GM23248 (cell line): ENCODE measurements around the gene RERE. TPM values are rescaled to one million over a fixed set of nuclear protein-coding genes. Genes with fewer than 3 reads are reported as not detected.
A peak's percentile ranks its signal among the peaks of the same experiment; 100 is the strongest.
"Not testable (repeated sequence)": the region's sequence is repeated elsewhere in the genome, so short reads cannot be mapped to it uniquely, and the experiment has no call there.

ENCODE experiments used
- DNase-seq: peaks from one replicate; pipeline ENCODE4 v3.0.0-alpha.2; 2015
- H2AFZ ChIP-seq: fragments of 200-600 bp; sonication (generic); 2 replicates; pipeline ENCODE4 v1.6.1; 2016; ENCODE audit warnings: antibody characterized with exemption
- H3F3A ChIP-seq: fragments of 200-600 bp; sonication (generic); 2 replicates; pipeline ENCODE4 v1.6.1; 2016; ENCODE audit warnings: mild to moderate bottlenecking, antibody characterized with exemption, mixed run types; ENCODE audit not compliant: insufficient read depth
- H3K27ac ChIP-seq: fragments of 200-600 bp; sonication (generic); 2 replicates; pipeline ENCODE4 v1.5.1; 2016; ENCODE audit warnings: mild to moderate bottlenecking
- H3K27me3 ChIP-seq: fragments of 200-600 bp; sonication (generic); replicated peaks from 2 replicates; pipeline ENCODE4 v1.6.1; 2016; ENCODE audit warnings: mild to moderate bottlenecking; ENCODE audit not compliant: insufficient read depth
- H3K36me3 ChIP-seq: fragments of 200-600 bp; sonication (generic); 2 replicates; pipeline ENCODE4 v1.6.1; 2016; ENCODE audit warnings: low read depth, mild to moderate bottlenecking
- H3K4me1 ChIP-seq: fragments of 200-600 bp; sonication (generic); 2 replicates; pipeline ENCODE4 v1.6.1; 2016; ENCODE audit warnings: mild to moderate bottlenecking; ENCODE audit not compliant: insufficient read depth
- H3K4me2 ChIP-seq: fragments of 200-600 bp; sonication (generic); one replicate; pipeline ENCODE4 v1.6.1; 2016; ENCODE audit warnings: mild to moderate bottlenecking; ENCODE audit not compliant: unreplicated experiment
- H3K4me3 ChIP-seq: fragments of 200-600 bp; sonication (generic); 2 replicates; pipeline ENCODE4 v1.5.1; 2016; ENCODE audit warnings: mild to moderate bottlenecking
- H3K79me2 ChIP-seq: fragments of 200-600 bp; sonication (generic); 2 replicates; pipeline ENCODE4 v1.6.1; 2016; ENCODE audit warnings: mild to moderate bottlenecking; ENCODE audit not compliant: insufficient read depth
- H3K9ac ChIP-seq: fragments of 200-600 bp; sonication (generic); 2 replicates; pipeline ENCODE4 v1.6.1; 2016; ENCODE audit warnings: mild to moderate bottlenecking
- H3K9me2 ChIP-seq: fragments of 200-600 bp; sonication (generic); 2 replicates; pipeline ENCODE4 v1.6.1; 2016; ENCODE audit warnings: mixed run types, mild to moderate bottlenecking, moderate library complexity; ENCODE audit not compliant: insufficient read depth
- H3K9me3 ChIP-seq: fragments of 200-600 bp; sonication (generic); one replicate; pipeline ENCODE4 v1.6.1; 2017; ENCODE audit warnings: low read depth
- H4K20me1 ChIP-seq: fragments of 200-600 bp; sonication (generic); 2 replicates; pipeline ENCODE4 v1.6.0; 2016; ENCODE audit not compliant: insufficient read depth
- EZH2 ChIP-seq: fragments of 200-600 bp; sonication (generic); IDR thresholded peaks from 2 replicates; pipeline ENCODE4 v1.6.1; 2018; ENCODE audit warnings: antibody characterized with exemption, mild to moderate bottlenecking; ENCODE audit not compliant: insufficient read depth, poor library complexity, severe bottlenecking
- EZH2phosphoT487 ChIP-seq: fragments of 200-600 bp; sonication (generic); IDR thresholded peaks from 2 replicates; pipeline ENCODE4 v1.6.1; 2018; ENCODE audit warnings: antibody characterized with exemption, moderate library complexity, mild to moderate bottlenecking, low read depth; ENCODE audit not compliant: insufficient read depth
- WGBS, 2 experiments: methylation state at CpG; one replicate each; pipeline ENCODE4 v1.1.6; 2015 to 2017; ENCODE audit warnings: low lambda C conversion rate in 2 of 2, low coverage in 1 of 2; ENCODE audit errors: missing lambda C conversion rate in 2 of 2; 5-methylcytosine and 5-hydroxymethylcytosine counted together
- in situ Hi-C: fragments of 300-500 bp; cut with MboI; formaldehyde crosslinking; loops from 2 replicates; pipeline ENCODE4 v1.15.0; 2020
- polyA plus RNA-seq: library from polyadenylated mRNA; unstranded; fragments of >200 nt; fragmentation: Nextera tagmentation; extraction: Ambion mirVana; gene quantifications from 2 replicates; pipeline ENCODE4 v1.2.1, GENCODE V29; 2016
- total RNA-seq: library from RNA; depleted of rRNA; stranded (reverse); fragments of >200 nt; shearing (Covaris generic); gene quantifications from 2 replicates; pipeline ENCODE4 v1.2.3, GENCODE V29; 2014

The RERE gene
- total and polyA plus RNA-seq, 2 experiments from 2014 or later: 26.0 to 26.2 TPM

DNA sequence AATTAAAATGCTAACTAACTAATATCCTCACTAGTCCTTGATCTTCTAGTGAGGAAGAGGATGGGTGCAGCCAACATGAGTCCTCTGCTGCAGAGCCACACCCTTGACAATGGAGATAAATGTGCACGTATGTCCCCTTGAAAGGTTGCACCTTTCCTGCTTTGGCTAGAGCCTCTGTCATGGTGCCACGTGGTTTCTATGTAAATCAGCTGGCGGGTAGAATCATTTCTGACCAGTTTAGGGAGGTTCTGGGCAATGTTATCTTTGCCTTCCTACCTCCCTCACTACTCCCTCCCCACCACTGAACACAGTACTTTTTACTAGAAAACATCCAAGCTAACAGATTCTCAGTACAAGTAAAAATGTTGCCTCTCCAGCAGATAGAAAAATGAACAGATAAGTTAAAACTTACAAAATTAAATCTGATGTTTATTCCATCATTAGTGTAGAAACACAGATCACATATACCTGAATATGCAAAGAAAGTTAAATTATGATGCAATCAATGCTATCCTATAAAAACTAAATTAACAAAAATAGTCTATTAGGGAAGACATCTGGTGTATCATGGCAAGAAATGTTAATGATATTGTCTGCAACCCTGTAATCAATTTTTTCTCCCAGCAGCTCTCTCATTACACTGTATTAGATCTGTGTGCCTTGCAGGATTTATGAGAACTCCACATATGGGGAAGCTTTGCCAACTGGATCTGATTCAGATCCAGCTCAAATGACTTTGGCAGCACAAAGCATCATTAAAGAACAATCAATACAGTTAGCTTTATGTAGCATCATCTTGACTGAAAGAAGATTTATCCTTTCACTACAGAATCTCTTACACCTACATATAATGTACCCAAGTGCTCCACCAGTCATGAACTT is 205.6 kb downstream of the RERE start:
- 64 to 72% methylated on average over 3 of the region's 3 CpGs for WGBS, 2 experiments
- H3K27ac ChIP-seq, H3K79me2 ChIP-seq, H3K27me3 ChIP-seq, H2AFZ ChIP-seq, H3K4me2 ChIP-seq, H3K9ac ChIP-seq, H3F3A ChIP-seq, H3K9me2 ChIP-seq, in situ Hi-C loops, H4K20me1 ChIP-seq, H3K4me1 ChIP-seq, H3K36me3 ChIP-seq, H3K9me3 ChIP-seq, H3K4me3 ChIP-seq, DNase-seq: not testable (repeated sequence)

DNA sequence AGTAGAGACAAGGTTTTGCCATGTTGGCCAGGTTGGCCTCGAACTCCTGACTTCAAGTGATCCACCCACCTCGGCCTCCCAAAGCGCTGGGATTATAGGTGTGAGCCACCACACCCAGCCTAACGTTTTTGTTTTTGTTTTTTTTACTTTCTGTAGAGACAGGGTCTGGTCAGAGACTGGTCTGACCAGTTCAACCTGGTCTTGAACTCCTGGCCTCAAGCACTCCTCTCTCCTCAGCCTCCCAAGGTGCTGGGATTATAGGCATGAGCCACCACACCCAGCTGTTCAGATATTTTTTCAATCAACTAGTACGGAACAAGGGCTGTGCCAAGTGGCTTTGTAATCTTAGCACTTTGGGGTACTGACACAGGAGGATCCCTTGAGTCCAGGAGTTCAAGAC is 209.5 kb downstream of the RERE start:
- WGBS, 2 experiments: 92 to 98% methylated on average over 5 of the region's 5 CpGs
- no peak overlapping the region for H3K9ac ChIP-seq
- H2AFZ ChIP-seq: no peak overlapping the region
- H3K4me2 ChIP-seq: no peak overlapping the region
- no peaks in the 10 kb centered on the region for H3K79me2 ChIP-seq
- no peaks in the 10 kb centered on the region for H3F3A ChIP-seq
- no peak for DNase-seq
- TF ChIP-seq EZH2phosphoT487: no peak
- TF ChIP-seq EZH2: no peak
- no peaks in the 10 kb centered on the region for H3K4me1 ChIP-seq
- H3K36me3 ChIP-seq: no peaks in the 10 kb centered on the region
- in situ Hi-C loops: no loop called here
- H3K9me2 ChIP-seq: no peaks in the 10 kb centered on the region
- no peaks in the 10 kb centered on the region for H3K9me3 ChIP-seq
- H4K20me1 ChIP-seq: no peaks in the 10 kb centered on the region
- H3K27ac ChIP-seq: no peak overlapping the region
- no peaks in the 10 kb centered on the region for H3K27me3 ChIP-seq
- no peak overlapping the region for H3K4me3 ChIP-seq

DNA sequence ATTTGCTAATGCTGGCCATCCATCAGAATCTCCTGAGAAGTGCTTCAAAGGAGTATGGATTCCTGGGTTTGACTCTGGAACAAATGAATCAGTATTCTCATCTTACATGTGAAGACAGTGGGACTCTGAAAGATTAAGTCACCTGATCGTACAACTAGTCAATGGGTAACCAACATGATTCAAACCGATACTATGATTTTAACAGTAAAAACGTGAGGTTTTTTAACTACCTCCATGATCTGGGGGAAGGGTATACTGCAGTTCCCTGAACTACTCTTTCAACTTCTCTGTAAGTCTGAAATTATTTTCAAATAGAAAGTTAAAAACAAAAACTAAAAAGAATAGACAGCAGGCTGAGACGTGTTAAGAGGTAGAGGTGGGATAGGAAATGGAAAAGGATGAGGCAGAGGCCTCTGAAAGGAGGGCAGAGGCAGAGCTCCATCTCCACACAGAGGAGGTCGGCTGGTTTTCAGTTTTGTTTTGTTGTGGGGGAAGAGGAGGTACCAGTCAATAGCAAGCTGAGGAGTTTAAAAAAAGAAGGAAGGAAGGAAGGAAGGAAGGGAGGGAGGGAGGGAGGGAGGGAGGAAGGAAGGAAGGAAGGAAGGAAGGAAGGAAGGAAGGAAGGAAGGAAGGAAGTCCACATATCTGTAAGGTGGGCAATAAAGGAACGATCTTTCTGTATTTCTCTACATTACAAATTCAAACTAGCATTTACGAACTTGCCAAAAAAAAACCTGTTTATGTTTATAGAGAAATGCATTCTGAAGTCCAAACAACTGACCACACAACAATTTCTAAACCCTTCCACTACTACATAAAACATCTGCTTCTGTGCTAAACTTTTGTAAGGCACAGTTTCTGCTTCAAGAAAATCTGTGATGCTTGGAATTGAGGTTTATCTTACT is 213.1 kb downstream of the RERE start:
- Histone ChIP-seq H3K9me2 (no peaks in the 10 kb centered on the region), H3F3A (no peaks in the 10 kb centered on the region), H3K79me2 (no peaks in the 10 kb centered on the region), H3K27me3 (no peaks in the 10 kb centered on the region), H3K4me1 (no peaks in the 10 kb centered on the region), H3K27ac (no peak overlapping the region), H3K9me3 (no peaks in the 10 kb centered on the region), H3K4me3 (no peak overlapping the region), H3K4me2 (no peak overlapping the region), H2AFZ (no peak overlapping the region), H3K9ac (no peak overlapping the region), H3K36me3 (no peaks in the 10 kb centered on the region), H4K20me1 (no peaks in the 10 kb centered on the region)
- WGBS, 2 experiments: 94 to 96% methylated on average over 7 of the region's 7 CpGs
- in situ Hi-C loops: no loop called here
- TF ChIP-seq EZH2phosphoT487 (no peak), EZH2 (no peak)
- DNase-seq: no peak

DNA sequence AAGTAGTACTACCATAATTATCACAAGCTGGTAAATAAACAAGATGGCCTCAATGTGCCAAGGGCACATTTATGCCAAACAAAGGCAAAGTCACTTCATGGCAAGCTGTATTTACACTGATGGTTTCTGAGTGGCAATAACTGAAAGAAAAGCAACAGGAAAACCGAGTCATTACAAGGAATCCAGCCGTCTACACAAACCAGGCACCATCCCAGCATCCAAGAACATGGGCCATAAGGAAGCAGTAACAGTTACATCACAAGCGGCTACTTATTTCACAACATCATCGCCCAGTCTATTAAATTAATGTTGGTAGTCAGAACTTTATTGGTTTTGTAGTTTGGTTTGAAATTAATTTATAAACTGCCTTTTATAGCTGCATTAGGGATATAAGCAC is 214.2 kb downstream of the RERE start:
- Histone ChIP-seq H3K27ac (no peak overlapping the region), H3K79me2 (peaks cover 10% of the 10 kb centered on the region; the same call in 1 of the 2 replicates), H3K4me2 (no peak overlapping the region), H4K20me1 (no peaks in the 10 kb centered on the region), H3K4me1 (peaks cover 5% of the 10 kb centered on the region; the same call in 1 of the 2 replicates), H3K4me3 (no peak overlapping the region), H3K27me3 (no peaks in the 10 kb centered on the region), H3K9me3 (no peaks in the 10 kb centered on the region), H2AFZ (no peak overlapping the region), H3K9ac (no peak overlapping the region), H3K9me2 (no peaks in the 10 kb centered on the region), H3K36me3 (no peaks in the 10 kb centered on the region), H3F3A (0 out of 2 replicates have a peak, but pooled peaks cover 4% of the 10 kb centered on the region)
- 45 to 63% methylated on average over 4 of the region's 4 CpGs for WGBS, 2 experiments
- in situ Hi-C loops: no loop called here
- DNase-seq: peak; percentile 51
- TF ChIP-seq EZH2 (no peak), EZH2phosphoT487 (no peak)
